Spleen (tissue), 11 donors: ENCODE data around the gene TAF1B. TPM values are rescaled to one million over a fixed set of nuclear protein-coding genes. Genes with fewer than 3 reads are reported as not detected.

ENCODE experiments used
- DNase-seq: peaks from one replicate; pipeline ENCODE4 v3.0.0-alpha.2; 2020
- H3K27ac ChIP-seq, 8 donors: fragments of 200-600 bp; sonication (generic) in 7 of 8; 1 replicate in 4 of 8; 2 replicates in 4 of 8; pipeline versions ENCODE4 v1.5.0 to v1.8.0; 2016 to 2021; ENCODE audit warnings: inconsistent platforms in 4 of 8, mild to moderate bottlenecking in 4 of 8, moderate library complexity in 1 of 8
- H3K27me3 ChIP-seq, 7 donors: fragments of 200-600 bp; sonication (generic) in 6 of 7; replicated peaks in 1 of 7; 1 replicate in 4 of 7; 2 replicates in 3 of 7; pipeline versions ENCODE4 v1.5.0 to v1.8.0; 2016 to 2021; ENCODE audit warnings: inconsistent platforms in 3 of 7, mild to moderate bottlenecking in 1 of 7
- H3K36me3 ChIP-seq, 6 donors: fragments of 200-600 bp; sonication (generic) in 5 of 6; 1 replicate in 4 of 6; 2 replicates in 2 of 6; pipeline versions ENCODE4 v1.5.0 to v1.8.0; 2016 to 2021; ENCODE audit warnings: inconsistent platforms in 2 of 6
- H3K4me1 ChIP-seq, 6 donors: fragments of 200-600 bp; sonication (generic) in 5 of 6; 1 replicate in 3 of 6; 2 replicates in 3 of 6; pipeline versions ENCODE4 v1.5.0 to v1.8.0; 2016 to 2021; ENCODE audit warnings: inconsistent platforms in 3 of 6
- H3K4me3 ChIP-seq, 8 donors: fragments of 200-600 bp; sonication (generic) in 7 of 8; 1 replicate in 4 of 8; 2 replicates in 4 of 8; pipeline versions ENCODE4 v1.5.0 to v1.8.0; 2016 to 2021; ENCODE audit warnings: inconsistent platforms in 4 of 8, mild to moderate bottlenecking in 4 of 8, moderate library complexity in 2 of 8
- H3K9me3 ChIP-seq, 8 donors: fragments of 200-600 bp; sonication (generic) in 7 of 8; 1 replicate in 4 of 8; 2 replicates in 4 of 8; pipeline versions ENCODE4 v1.5.0 to v1.8.0; 2016 to 2021; ENCODE audit warnings: inconsistent platforms in 4 of 8
- POLR2A ChIP-seq, 3 donors: fragments of 450-650 bp; IDR thresholded peaks; one replicate each; pipeline ENCODE4 v1.5.1; 2017; ENCODE audit warnings: antibody characterized with exemption in 3 of 3, mild to moderate bottlenecking in 1 of 3
- POLR2AphosphoS5 ChIP-seq, 3 donors: sonication (generic); formaldehyde crosslinking; IDR thresholded peaks; one replicate each; pipeline ENCODE4 v1.5.1; 2017; ENCODE audit warnings: antibody characterized with exemption in 3 of 3
- WGBS, 5 donors: extraction: QIAGEN DNeasy Blood & Tissue Kit in 3 of 5; methylation state at CpG; one replicate each; pipeline versions ENCODE4 v1.1.5 to v1.1.7; 2013 to 2018; 5-methylcytosine and 5-hydroxymethylcytosine counted together
- intact Hi-C: fragments of 100-400 bp; cut with DNase I; formaldehyde crosslinking; loops from one replicate; pipeline ENCODE4 v1.15.0; 2023; ENCODE audit warnings: low total_unique reads
- polyA plus RNA-seq, 3 donors: library from polyadenylated mRNA; stranded (reverse); fragments of 200-250 nt; gene quantifications; one replicate each; pipeline ENCODE4 v1.2.1, GENCODE V29; 2013
- total RNA-seq, 7 donors: library from RNA; depleted of rRNA in 3 of 7; stranded (reverse); fragments of >200 nt in 3 of 7; fragmentation: NEBNext Ultra II Directional in 4 of 7; extraction: Animal tissue kit (Norgen Biotek cat#: 25700) in 4 of 7; gene quantifications; one replicate each; pipeline versions ENCODE4 v1.1.0 to v1.2.1, GENCODE V29; 2016 to 2021
- TF ChIP-seq, protein P1 (sequence below), 11 experiments: fragments of 200-600 bp in 7 of 11; fragments of 450-650 bp in 4 of 11; sonication (generic) in 4 of 11; IDR thresholded peaks in 8 of 11; conservative IDR thresholded peaks in 3 of 11; 1 replicate in 7 of 11; 2 replicates in 4 of 11; pipeline versions ENCODE4 v1.4.0 to v1.8.0; 2016 to 2021; ENCODE audit warnings: antibody characterized with exemption in 11 of 11, inconsistent platforms in 4 of 11, mild to moderate bottlenecking in 1 of 11
- donor health status: healthy with polysubstance abuse.
- donor health status: DM: no; HTN: no; CAD: no; lungs with moderate emphysema.
- donor health status: DM: no; HTN: no; CAD: no.
- donor health status: Bipolar disorder and iron deficiency.
- donor health status: healthy.
- donor health status: DM: no; HTN: no; CAD: no.
- donor health status: DM: yes; HTN: yes; CAD: no.

TAF1B gene
- total and polyA plus RNA-seq, 10 donors = 3.8 to 26.5 (median 16.7) TPM

DNA sequence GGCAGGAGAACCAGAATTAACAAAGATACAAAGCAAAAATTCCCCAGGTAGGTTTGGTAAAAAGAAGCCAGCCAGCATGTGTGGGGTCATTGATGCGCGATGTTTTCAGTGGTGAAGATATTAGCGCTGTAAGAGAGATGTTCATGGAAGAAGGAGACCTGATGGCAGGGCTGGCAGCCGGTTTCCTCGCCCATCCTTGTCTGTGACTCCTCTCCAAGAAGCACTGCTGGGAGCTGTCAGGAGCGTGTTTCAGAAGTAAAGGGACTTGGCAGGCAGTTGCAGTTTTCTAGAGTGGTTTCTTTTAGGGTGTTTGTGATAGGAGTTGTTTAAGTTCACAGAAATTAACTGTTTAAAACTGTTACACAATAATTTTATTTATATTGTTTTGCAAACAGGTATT lies 24.6 kb downstream of the TAF1B start:
- H3K36me3 ChIP-seq = peaks cover 0 to 53% (median 14%) of the 10 kb centered on the region in 6 donors
- WGBS, 5 donors = 89 to 97% (median 96%) methylated on average over 6 of the region's 6 CpGs
- H3K4me3 ChIP-seq = no peak overlapping the region
- intact Hi-C loops = no loop called here
- no peak for DNase-seq
- H3K4me1 ChIP-seq = no peaks in the 10 kb centered on the region
- no peaks in the 10 kb centered on the region for H3K27me3 ChIP-seq
- TF ChIP-seq, protein P1, sequence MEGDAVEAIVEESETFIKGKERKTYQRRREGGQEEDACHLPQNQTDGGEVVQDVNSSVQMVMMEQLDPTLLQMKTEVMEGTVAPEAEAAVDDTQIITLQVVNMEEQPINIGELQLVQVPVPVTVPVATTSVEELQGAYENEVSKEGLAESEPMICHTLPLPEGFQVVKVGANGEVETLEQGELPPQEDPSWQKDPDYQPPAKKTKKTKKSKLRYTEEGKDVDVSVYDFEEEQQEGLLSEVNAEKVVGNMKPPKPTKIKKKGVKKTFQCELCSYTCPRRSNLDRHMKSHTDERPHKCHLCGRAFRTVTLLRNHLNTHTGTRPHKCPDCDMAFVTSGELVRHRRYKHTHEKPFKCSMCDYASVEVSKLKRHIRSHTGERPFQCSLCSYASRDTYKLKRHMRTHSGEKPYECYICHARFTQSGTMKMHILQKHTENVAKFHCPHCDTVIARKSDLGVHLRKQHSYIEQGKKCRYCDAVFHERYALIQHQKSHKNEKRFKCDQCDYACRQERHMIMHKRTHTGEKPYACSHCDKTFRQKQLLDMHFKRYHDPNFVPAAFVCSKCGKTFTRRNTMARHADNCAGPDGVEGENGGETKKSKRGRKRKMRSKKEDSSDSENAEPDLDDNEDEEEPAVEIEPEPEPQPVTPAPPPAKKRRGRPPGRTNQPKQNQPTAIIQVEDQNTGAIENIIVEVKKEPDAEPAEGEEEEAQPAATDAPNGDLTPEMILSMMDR (IDR thresholded peaks at IDR 0.05 in 8 of 11, conservative IDR thresholded peaks at IDR 0.05 in 3 of 11) = no peak
- TF ChIP-seq POLR2AphosphoS5 (IDR thresholded peaks at IDR 0.05) (no peak), POLR2A (IDR thresholded peaks at IDR 0.05) (no peak)
- no peaks in the 10 kb centered on the region for H3K9me3 ChIP-seq
- H3K27ac ChIP-seq = no peak overlapping the region

DNA sequence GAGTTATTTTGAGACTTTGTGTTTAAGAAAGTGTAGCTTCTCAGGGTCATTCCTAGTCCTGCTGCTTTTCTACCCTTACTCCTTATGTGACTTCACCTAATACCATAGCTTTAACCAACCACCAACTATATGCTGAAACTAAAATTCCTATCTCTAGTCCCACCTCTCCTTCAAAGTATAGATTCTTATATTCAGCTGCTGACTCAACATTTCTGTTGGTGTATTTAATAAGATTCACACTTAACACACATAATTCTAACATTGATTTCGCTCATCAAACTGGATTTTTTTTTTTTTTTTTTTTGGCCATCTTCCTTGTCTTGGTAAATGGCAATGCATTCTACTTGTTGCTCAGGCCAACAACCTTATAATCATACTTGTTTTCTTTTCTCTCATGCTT lies 30.1 kb downstream of the TAF1B start:
- Histone ChIP-seq H3K9me3 (no peaks in the 10 kb centered on the region), H3K4me3 (no peak overlapping the region), H3K27me3 (no peaks in the 10 kb centered on the region), H3K36me3 (peaks cover 0 to 99% (median 47%) of the 10 kb centered on the region in 6 donors), H3K27ac (no peak overlapping the region), H3K4me1 (no peaks in the 10 kb centered on the region)
- TF ChIP-seq, protein P1 (IDR thresholded peaks at IDR 0.05 in 8 of 11, conservative IDR thresholded peaks at IDR 0.05 in 3 of 11) = no peak
- no peak for TF ChIP-seq POLR2AphosphoS5 (IDR thresholded peaks at IDR 0.05)
- no peak for TF ChIP-seq POLR2A (IDR thresholded peaks at IDR 0.05)
- intact Hi-C loops = no loop called here
- 88 to 100% (median 96%) methylated on average over 1 of the region's 1 CpG for WGBS, 5 donors
- no peak for DNase-seq

- no peak for DNase-seq
- H3K4me1 ChIP-seq = no peaks in the 10 kb centered on the region
- no peak overlapping the region for H3K4me3 ChIP-seq
- intact Hi-C loops = no loop called here
- peaks cover 0 to 94% (median 48%) of the 10 kb centered on the region in 6 donors for H3K36me3 ChIP-seq
- 46 to 98% (median 76%) methylated on average over 2 of the region's 2 CpGs for WGBS, 5 donors
- H3K27me3 ChIP-seq = no peaks in the 10 kb centered on the region
- H3K9me3 ChIP-seq = no peaks in the 10 kb centered on the region
- H3K27ac ChIP-seq = no peak overlapping the region
- TF ChIP-seq, protein P1 (IDR thresholded peaks at IDR 0.05 in 8 of 11, conservative IDR thresholded peaks at IDR 0.05 in 3 of 11) = no peak
- TF ChIP-seq POLR2AphosphoS5 (IDR thresholded peaks at IDR 0.05) = no peak
- no peak for TF ChIP-seq POLR2A (IDR thresholded peaks at IDR 0.05)
Measured at GRCh38 chr2:9877026-9877425, 33.8 kb downstream of the TAF1B start.

- peaks cover 0 to 94% (median 48%) of the 10 kb centered on the region in 6 donors for H3K36me3 ChIP-seq
- no peak for TF ChIP-seq POLR2A (IDR thresholded peaks at IDR 0.05)
- TF ChIP-seq, protein P1 (IDR thresholded peaks at IDR 0.05 in 8 of 11, conservative IDR thresholded peaks at IDR 0.05 in 3 of 11) = no peak
- TF ChIP-seq POLR2AphosphoS5 (IDR thresholded peaks at IDR 0.05) = no peak
Measured at GRCh38 chr2:9877726-9878125, 34.5 kb downstream of the TAF1B start.

More at GRCh38 chr2:9877726-9878125, 34.5 kb downstream of the TAF1B start:
- Histone ChIP-seq H3K4me1 (no peaks in the 10 kb centered on the region), H3K27ac (no peak overlapping the region), H3K27me3 (no peaks in the 10 kb centered on the region), H3K9me3 (no peaks in the 10 kb centered on the region), H3K4me3 (no peak overlapping the region)
- no peak for DNase-seq
- 88 to 100% (median 96%) methylated on average over 2 of the region's 2 CpGs for WGBS, 5 donors
- intact Hi-C loops = no loop called here
